Fibroblast of skin of back (primary cell): Measurements from ENCODE around the gene SLC6A8.
"Not testable (repeated sequence)": the region's sequence is repeated elsewhere in the genome, so short reads cannot be mapped to it uniquely, and the experiment has no call there.

Experiments
- DNase-seq: peaks from one replicate; pipeline ENCODE4 v3.0.0-alpha.2; 2013

SLC6A8 gene

GRCh38 chrX:153672531-153673427 lies 14.9 kb upstream of the SLC6A8 start:
- no peak for DNase-seq

- no peak for DNase-seq
Observed at GRCh38 chrX:153673428-153674218, 14.1 kb upstream of the SLC6A8 start, which contains the start of gene PNCK. TSS of gene PNCK (minus strand) at chrX:153673813. CDS start at chrX:153673076, 737 bp downstream.

GRCh38 chrX:153674219-153674851 lies 13.4 kb upstream of the SLC6A8 start:
- DNase-seq, result no peak

GRCh38 chrX:153681175-153681574 lies 6.6 kb upstream of the SLC6A8 start:
- no peak for DNase-seq

- not testable (repeated sequence) for DNase-seq
Observed at GRCh38 chrX:153683486-153683885, 4.2 kb upstream of the SLC6A8 start.

GRCh38 chrX:153684467-153685155 lies 3.1 kb upstream of the SLC6A8 start:
- DNase-seq, result no peak

GRCh38 chrX:153685156-153685536 lies 2.6 kb upstream of the SLC6A8 start:
- DNase-seq, result no peak

GRCh38 chrX:153685751-153686696 lies 1.7 kb upstream of the SLC6A8 start:
- no peak for DNase-seq

- no peak for DNase-seq
Observed at GRCh38 chrX:153686711-153687110, 1.0 kb upstream of the SLC6A8 start.

- no peak for DNase-seq
Observed at GRCh38 chrX:153688071-153688470, 345 bp downstream of the SLC6A8 start.

- no peak for DNase-seq
Observed at GRCh38 chrX:153688506-153688905, 780 bp downstream of the SLC6A8 start.

GRCh38 chrX:153688911-153689590 lies 1.3 kb downstream of the SLC6A8 start:
- peak; percentile 23 for DNase-seq

GRCh38 chrX:153689654-153690465 lies 2.1 kb downstream of the SLC6A8 start:
- no peak for DNase-seq

- no peak for DNase-seq
Observed at GRCh38 chrX:153690466-153690865, 2.7 kb downstream of the SLC6A8 start.

GRCh38 chrX:153691032-153691827 lies 3.5 kb downstream of the SLC6A8 start:
- DNase-seq, result not testable (repeated sequence)

- DNase-seq, result no peak
Observed at GRCh38 chrX:153692003-153692402, 4.3 kb downstream of the SLC6A8 start.

- no peak for DNase-seq
Observed at GRCh38 chrX:153692611-153693156, 5.0 kb downstream of the SLC6A8 start.
